ENCODE data around the gene TMSB15B. TPM values are rescaled to one million over a fixed set of nuclear protein-coding genes. Genes with fewer than 3 reads are reported as not detected.
A peak's percentile ranks its signal among the peaks of the same experiment; 100 is the strongest.
"Not testable (repeated sequence)": the region's sequence is repeated elsewhere in the genome, so short reads cannot be mapped to it uniquely, and the experiment has no call there.

Gene TMSB15B
- 10 to 100 TPM in 1 of 2 experiments, 1 to 10 TPM in 1; 9.3 to 10.5 TPM for total RNA-seq

GRCh38 chrX:103962411-103963278 lies at the start of gene TMSB15B:
Gene TMSB15B (plus strand): TSS chrX:103962627.
- H3K36me3 Mint-ChIP-seq; H3K27me3 Mint-ChIP-seq; H3K4me3 Mint-ChIP-seq; DNase-seq; H3K9me3 Mint-ChIP-seq (ENCODE audit: low read depth); H3K4me1 Mint-ChIP-seq; CTCF ChIA-PET; H3K27ac Mint-ChIP-seq: not testable (repeated sequence)
- peak; percentile 98 for ATAC-seq

GRCh38 chrX:103913356-103914020 lies 48.9 kb upstream of the TMSB15B start:
- Mint-ChIP-seq H3K4me1 (peaks cover 3% of the 10 kb centered on the region), H3K9me3 (ENCODE audit: low read depth) (no peaks in the 10 kb centered on the region), H3K27me3 (no peaks in the 10 kb centered on the region), H3K36me3 (peaks cover 3% of the 10 kb centered on the region), H3K4me3 (no peak overlapping the region), H3K27ac (no peak overlapping the region)
- CTCF ChIA-PET, result interaction anchor here (1.0 to 1.4 kb wide), 2 partner anchors 28 to 31 kb away, joined by 3 read pairs; no protein-coding TSS in a partner anchor
- no peak for DNase-seq
- ATAC-seq, result no peak

- Mint-ChIP-seq H3K9me3 (ENCODE audit: low read depth) (no peaks in the 10 kb centered on the region), H3K27ac (peak overlapping the region; percentile 92), H3K4me3 (peak overlapping the region; percentile 84), H3K4me1 (peaks cover 29% of the 10 kb centered on the region), H3K36me3 (peaks cover 6% of the 10 kb centered on the region), H3K27me3 (no peaks in the 10 kb centered on the region)
- CTCF ChIA-PET, result interaction anchor here (1.0 to 2.3 kb wide), 8 partner anchors 20 to 239 kb away, joined by 3 to 10 read pairs (median 6); partner anchors contain the start of genes SLC25A53 and ZCCHC18
- ATAC-seq, result peak; percentile 48
- peak; percentile 67 for DNase-seq
Observed at GRCh38 chrX:103918050-103918449, 44.4 kb upstream of the TMSB15B start.

GRCh38 chrX:103918571-103919269 lies 43.7 kb upstream of the TMSB15B start:
- CTCF ChIA-PET, result interaction anchor here (1.0 to 2.3 kb wide), 8 partner anchors 19 to 238 kb away, joined by 3 to 10 read pairs (median 6); partner anchors contain the start of genes SLC25A53 and ZCCHC18
- H3K27me3 Mint-ChIP-seq, result no peaks in the 10 kb centered on the region
- H3K27ac Mint-ChIP-seq, result peak overlapping the region; percentile 92
- H3K4me1 Mint-ChIP-seq, result peaks cover 29% of the 10 kb centered on the region
- no peaks in the 10 kb centered on the region for H3K9me3 Mint-ChIP-seq (ENCODE audit: low read depth)
- H3K4me3 Mint-ChIP-seq, result peak overlapping the region; percentile 84
- peaks cover 5% of the 10 kb centered on the region for H3K36me3 Mint-ChIP-seq
- ATAC-seq (peak; percentile 83), DNase-seq (peak; percentile 75)

GRCh38 chrX:103919270-103919637 lies 43.2 kb upstream of the TMSB15B start:
- Mint-ChIP-seq H3K27ac (peak overlapping the region; percentile 92), H3K27me3 (no peaks in the 10 kb centered on the region), H3K4me1 (peaks cover 33% of the 10 kb centered on the region), H3K4me3 (peak overlapping the region; percentile 84), H3K9me3 (ENCODE audit: low read depth) (no peaks in the 10 kb centered on the region), H3K36me3 (peaks cover 7% of the 10 kb centered on the region)
- DNase-seq (peak; percentile 58), ATAC-seq (peak; percentile 65)
- CTCF ChIA-PET, result interaction anchor here (0.9 to 2.3 kb wide), 8 partner anchors 11 to 238 kb away, joined by 3 to 10 read pairs (median 6); partner anchors contain the start of genes SLC25A53 and ZCCHC18

GRCh38 chrX:103920515-103920914 lies 41.9 kb upstream of the TMSB15B start:
- peak overlapping the region; percentile 84 for H3K4me3 Mint-ChIP-seq
- H3K36me3 Mint-ChIP-seq; CTCF ChIA-PET; ATAC-seq; H3K9me3 Mint-ChIP-seq (ENCODE audit: low read depth); H3K27me3 Mint-ChIP-seq: not testable (repeated sequence)
- H3K4me1 Mint-ChIP-seq, result peaks cover 35% of the 10 kb centered on the region
- H3K27ac Mint-ChIP-seq, result peak overlapping the region; percentile 92
- peak; percentile 42 for DNase-seq

- Mint-ChIP-seq H3K27ac (no peak overlapping the region), H3K9me3 (ENCODE audit: low read depth) (no peaks in the 10 kb centered on the region), H3K4me1 (peaks cover 13% of the 10 kb centered on the region), H3K27me3 (no peaks in the 10 kb centered on the region), H3K4me3 (no peak overlapping the region), H3K36me3 (peaks cover 17% of the 10 kb centered on the region)
- CTCF ChIA-PET, result no interaction called here
- ATAC-seq (no peak), DNase-seq (no peak)
Observed at GRCh38 chrX:103927030-103927429, 35.4 kb upstream of the TMSB15B start.

- H3K4me3 Mint-ChIP-seq, result no peak overlapping the region
- peaks cover 15% of the 10 kb centered on the region for H3K36me3 Mint-ChIP-seq
- H3K9me3 Mint-ChIP-seq (ENCODE audit: low read depth), result no peaks in the 10 kb centered on the region
- ATAC-seq (no peak), DNase-seq (no peak)
- CTCF ChIA-PET, result no interaction called here
- no peak overlapping the region for H3K27ac Mint-ChIP-seq
- no peaks in the 10 kb centered on the region for H3K27me3 Mint-ChIP-seq
- H3K4me1 Mint-ChIP-seq, result peaks cover 8% of the 10 kb centered on the region
Observed at GRCh38 chrX:103927633-103928032, 34.8 kb upstream of the TMSB15B start.

GRCh38 chrX:103932133-103932532 lies 30.3 kb upstream of the TMSB15B start:
- Mint-ChIP-seq H3K36me3 (peaks cover 24% of the 10 kb centered on the region), H3K27me3 (no peaks in the 10 kb centered on the region), H3K4me1 (no peaks in the 10 kb centered on the region), H3K27ac (no peak overlapping the region), H3K4me3 (no peak overlapping the region), H3K9me3 (ENCODE audit: low read depth) (no peaks in the 10 kb centered on the region)
- DNase-seq (no peak), ATAC-seq (no peak)
- CTCF ChIA-PET, result no interaction called here

GRCh38 chrX:103940257-103940656 lies 22.2 kb upstream of the TMSB15B start:
- not testable (repeated sequence) for H3K36me3 Mint-ChIP-seq; H3K9me3 Mint-ChIP-seq (ENCODE audit: low read depth); H3K27ac Mint-ChIP-seq; H3K4me3 Mint-ChIP-seq; H3K27me3 Mint-ChIP-seq; ATAC-seq; DNase-seq
- CTCF ChIA-PET, result interaction anchor here (1.3 kb wide), 1 partner anchor 95 kb away, joined by 8 read pairs; no protein-coding TSS in a partner anchor
- H3K4me1 Mint-ChIP-seq, result peaks cover 31% of the 10 kb centered on the region

GRCh38 chrX:103941201-103941975 lies 21.0 kb upstream of the TMSB15B start:
- H3K36me3 Mint-ChIP-seq, result peaks cover 2% of the 10 kb centered on the region
- H3K27ac Mint-ChIP-seq, result no peak overlapping the region
- ATAC-seq, result no peak
- CTCF ChIA-PET, result interaction anchor here (1.3 to 1.5 kb wide), 3 partner anchors 23 to 96 kb away, joined by 3 to 8 read pairs (median 7); no protein-coding TSS in a partner anchor
- H3K27me3 Mint-ChIP-seq, result no peaks in the 10 kb centered on the region
- no peaks in the 10 kb centered on the region for H3K9me3 Mint-ChIP-seq (ENCODE audit: low read depth)
- H3K4me3 Mint-ChIP-seq, result no peak overlapping the region
- H3K4me1 Mint-ChIP-seq, result peaks cover 31% of the 10 kb centered on the region
- no peak for DNase-seq

- Mint-ChIP-seq H3K4me3 (no peak overlapping the region), H3K36me3 (peaks cover 2% of the 10 kb centered on the region), H3K27me3 (no peaks in the 10 kb centered on the region), H3K4me1 (no peaks in the 10 kb centered on the region), H3K27ac (no peak overlapping the region), H3K9me3 (ENCODE audit: low read depth) (no peaks in the 10 kb centered on the region)
- ATAC-seq, result no peak
- CTCF ChIA-PET, result no interaction called here
- no peak for DNase-seq
Observed at GRCh38 chrX:103949506-103949905, 12.9 kb upstream of the TMSB15B start.

Data from activated CD8-positive, alpha-beta memory T cell treated with anti-CD3 and anti-CD28 coated beads, Interleukin-2, amount 10 ng/mL, durations not matched to agents 7 days and 5 days (primary cell).